GM19452 (cell line): Measurements from ENCODE around the gene PAEP.

Experiments used
- ATAC-seq: cut with Tn5 transposase; IDR thresholded peaks from one replicate; pipeline ENCODE4 v1.9.1; 2021; ENCODE audit not compliant: unreplicated experiment

Gene PAEP

DNA sequence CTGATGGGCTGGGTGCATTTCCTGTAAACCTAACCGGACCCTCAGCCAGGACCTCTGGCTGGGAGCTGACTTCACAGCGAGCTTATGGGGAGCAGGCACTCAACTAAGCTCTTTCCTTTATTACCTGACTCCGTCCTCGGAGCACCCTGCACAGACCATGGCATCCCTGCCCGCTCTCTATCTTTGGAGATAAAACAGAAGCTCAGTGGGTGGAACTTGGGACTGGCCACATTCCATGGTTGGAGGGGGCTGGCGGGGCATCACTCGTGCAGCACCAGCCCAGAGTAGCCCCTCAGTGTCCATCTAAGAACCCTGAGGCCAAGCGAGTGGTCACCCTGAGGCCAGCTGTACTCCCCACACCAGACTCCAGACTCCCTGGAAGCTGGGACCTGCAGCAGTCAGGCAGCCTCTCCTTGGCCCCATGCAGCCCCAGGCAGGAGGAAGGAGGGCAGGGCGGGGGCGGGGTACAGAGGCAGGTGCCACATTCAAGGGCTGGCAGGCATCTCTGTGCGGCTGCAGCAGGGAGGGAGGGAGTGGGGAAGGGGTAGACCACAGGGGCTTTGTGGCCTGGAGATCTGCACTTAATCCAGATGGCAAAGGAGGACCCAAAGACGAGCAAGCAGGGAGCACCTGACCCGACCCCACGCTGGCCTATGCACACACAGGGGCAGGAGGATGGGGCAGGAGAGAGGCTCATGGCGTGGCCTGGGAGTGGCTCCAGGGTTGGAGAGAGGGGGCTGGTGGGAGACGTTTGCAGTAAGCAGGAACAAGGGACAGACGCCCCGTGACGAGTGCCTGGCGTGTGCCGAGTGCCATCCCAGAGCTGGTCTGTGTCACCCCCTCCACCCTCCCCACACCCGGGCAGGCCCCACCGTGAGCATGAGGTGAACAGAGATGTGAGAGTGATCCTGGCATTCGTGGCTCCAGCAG is 51.7 kb downstream of the PAEP start:
- no peak for ATAC-seq

DNA sequence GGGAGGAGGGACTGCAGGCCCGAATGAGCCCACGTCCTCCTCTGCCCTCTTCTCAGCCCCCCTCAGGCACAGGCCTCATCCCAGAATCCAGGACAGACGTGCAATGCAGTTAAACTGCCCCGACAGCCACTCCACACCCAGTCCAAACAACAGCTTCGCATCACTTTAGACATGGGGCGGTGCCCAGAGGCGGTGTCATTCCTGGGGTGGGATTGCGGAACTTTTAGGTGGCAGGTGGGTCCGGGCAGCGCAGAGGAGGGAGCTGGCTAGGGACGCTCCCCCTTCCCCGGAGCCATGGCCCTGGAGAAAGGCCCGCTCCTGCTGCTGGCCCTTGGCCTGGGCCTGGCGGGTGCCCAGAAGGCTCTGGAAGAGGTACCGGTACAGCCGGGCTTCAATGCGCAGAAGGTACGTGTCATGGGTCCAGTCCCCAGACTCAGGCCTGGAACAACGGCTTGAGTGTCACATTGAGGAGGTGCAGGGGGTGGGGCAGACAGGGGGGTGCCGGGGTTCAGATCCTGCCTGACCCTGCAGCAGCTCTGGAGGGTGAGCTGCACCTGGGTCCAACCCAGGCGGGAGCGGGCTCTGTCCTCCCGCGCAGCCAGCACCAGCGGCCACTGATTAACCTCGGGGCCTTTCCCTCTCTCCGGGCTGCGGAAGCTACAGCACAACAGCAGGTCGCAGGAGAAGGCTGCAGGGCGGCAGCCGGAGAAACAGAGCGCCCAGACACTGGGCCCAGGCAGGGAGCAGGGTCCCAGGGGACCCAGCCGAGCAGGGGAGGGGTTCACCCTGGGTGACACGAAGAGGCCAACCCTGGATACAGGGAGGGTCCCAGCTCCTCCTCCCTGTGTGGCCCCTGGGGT is 52.6 kb downstream of the PAEP start:
- no peak for ATAC-seq

DNA sequence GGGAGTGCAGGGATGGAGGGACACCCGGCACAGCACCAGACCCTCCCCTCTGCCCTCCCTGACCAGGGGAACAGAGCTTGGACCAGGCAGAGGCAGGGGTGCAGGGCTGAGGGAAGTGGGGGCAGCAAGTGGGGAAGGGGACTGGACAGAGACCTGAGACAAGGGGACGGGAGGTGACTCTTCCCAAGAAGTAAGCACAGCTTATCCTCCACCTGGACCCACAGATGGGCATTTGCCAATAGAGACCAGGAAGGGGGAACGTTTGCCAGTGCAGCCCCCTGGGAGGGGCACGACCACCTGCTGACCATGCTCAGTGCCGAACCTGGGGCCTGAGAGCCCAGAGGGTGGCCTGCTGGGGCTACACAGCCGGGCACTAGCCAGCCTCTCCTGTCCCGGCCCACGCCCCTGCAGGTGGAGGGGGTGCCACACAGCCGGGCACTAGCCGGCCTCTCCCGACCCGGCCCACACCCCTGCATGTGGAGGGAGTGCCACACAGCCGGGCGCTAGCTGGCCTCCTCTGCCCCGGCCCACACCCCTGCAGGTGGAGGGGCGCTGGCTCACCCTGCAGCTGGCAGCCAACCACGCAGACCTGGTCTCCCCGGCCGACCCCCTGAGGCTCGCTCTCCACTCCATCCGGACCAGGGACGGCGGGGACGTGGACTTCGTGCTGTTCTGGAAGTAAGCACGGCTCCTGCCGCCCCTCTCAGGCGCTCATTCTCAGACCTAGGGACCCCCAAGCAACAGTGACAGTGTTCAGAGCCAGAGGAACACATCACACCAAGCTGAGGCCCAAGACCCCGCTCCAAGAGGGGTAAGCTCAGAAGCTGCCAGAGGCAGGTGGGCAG is 53.5 kb downstream of the PAEP start:
- ATAC-seq, result no peak

DNA sequence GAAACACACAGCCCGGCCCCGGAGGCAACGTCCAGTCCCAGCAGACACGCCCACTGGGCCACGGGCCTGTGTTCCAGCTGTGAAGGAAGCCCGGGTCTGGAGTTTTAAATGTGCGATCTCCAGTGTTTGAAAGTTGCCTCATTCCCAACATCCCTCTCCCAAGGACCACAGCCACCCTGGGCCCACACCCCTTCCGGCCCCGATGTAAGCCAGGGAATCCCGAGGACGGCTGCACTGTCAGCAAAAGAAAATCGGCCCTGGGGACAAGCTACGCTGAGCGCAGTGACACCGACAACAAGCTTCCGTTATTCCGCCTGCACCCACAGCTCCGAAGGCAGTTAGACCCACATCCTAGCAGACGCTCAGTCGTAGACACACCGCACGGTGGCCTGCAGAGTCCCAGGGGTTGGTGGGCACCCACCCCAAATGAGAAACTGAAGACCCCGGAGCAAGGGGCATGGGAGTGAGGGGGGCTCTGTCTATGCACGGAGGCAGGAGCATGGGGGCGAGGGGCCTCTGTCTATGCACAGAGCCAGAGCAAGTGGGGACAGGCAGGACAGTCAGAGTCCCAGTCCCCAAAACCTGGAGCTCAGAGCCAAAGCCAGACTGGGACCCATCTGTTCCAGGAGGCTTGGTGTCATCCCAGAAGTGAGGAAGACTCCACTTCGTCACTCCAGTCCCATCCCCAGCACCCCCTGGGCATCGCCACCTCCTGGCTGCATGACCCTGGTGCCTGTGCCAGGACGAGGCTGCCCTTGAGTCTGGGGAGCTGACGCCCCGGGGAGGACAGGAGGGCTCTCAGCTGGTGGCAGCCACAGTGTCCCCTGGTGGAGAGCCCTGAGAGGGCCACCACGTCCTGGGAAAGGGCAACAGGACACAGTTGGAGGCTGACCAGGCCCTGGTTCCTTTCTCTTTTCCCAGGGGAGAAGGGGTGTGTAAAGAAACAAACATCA is 54.4 kb downstream of the PAEP start:
- no peak for ATAC-seq
